Measurements from ENCODE around the gene PDCL3. TPM values are rescaled to one million over a fixed set of nuclear protein-coding genes. Genes with fewer than 3 reads are reported as not detected.
A peak's percentile ranks its signal among the peaks of the same experiment; 100 is the strongest.

Gene PDCL3
- total RNA-seq (1 to 10 TPM; 4.9 to 8.5 (median 8.0) TPM), polyA plus RNA-seq (10 to 100 TPM in 1 of 2 donors, 1 to 10 TPM in 1; 8.7 to 14.5 TPM)

GRCh38 chr2:100562613-100563406 is at the start of gene PDCL3:
TSS of gene PDCL3 (plus strand) at chr2:100562993. CDS start at chr2:100563068, 75 bp downstream.
- DNase-seq (peak; percentile 94 to 98 (median 96)), FAIRE-seq (no peak), ATAC-seq (peak; percentile 95 to 98 (median 95))
- Histone ChIP-seq H3K4me3 (peak within 1 kb of the TSS; percentile 68 to 87 (median 83)), H3K4me1 (no peaks in the 10 kb centered on the region), H3K27ac (peak within 1 kb of the TSS; percentile 77 to 95 (median 91)), H3K9me3 (no peaks in the 10 kb centered on the region), H3K36me3 (peaks cover 0 to 3% (median 0%) of the 10 kb centered on the region in 3 donors), H3K27me3 (no peaks in the 10 kb centered on the region)
- intact Hi-C loops (cut with DNase I), result loop anchor here in 1 of 3 donors (5.0 kb wide), 1 partner anchor 296 kb away; no protein-coding TSS in a partner anchor
- TF ChIP-seq CTCF (IDR thresholded peaks at IDR 0.05), result no peak
- 0% methylated on average over 40 to 62 of the region's 62 CpGs for WGBS, 2 donors

GRCh38 chr2:100513650-100514049 is 49.1 kb upstream of the PDCL3 start:
- ATAC-seq, result no peak
- FAIRE-seq, result no peak
- DNase-seq, result no peak
- intact Hi-C loops (cut with DNase I), result no loop called here
- Histone ChIP-seq H3K4me1 (no peaks in the 10 kb centered on the region), H3K4me3 (no peak overlapping the region), H3K27me3 (no peaks in the 10 kb centered on the region), H3K9me3 (no peaks in the 10 kb centered on the region), H3K27ac (no peak overlapping the region), H3K36me3 (no peaks in the 10 kb centered on the region)
- TF ChIP-seq CTCF (IDR thresholded peaks at IDR 0.05), result no peak
- 54 to 56% methylated on average over 4 of the region's 4 CpGs for WGBS, 2 donors

GRCh38 chr2:100517556-100517955 is 45.2 kb upstream of the PDCL3 start:
- DNase-seq (no peak), FAIRE-seq (no peak), ATAC-seq (no peak)
- no peaks in the 10 kb centered on the region for H3K4me1 ChIP-seq
- no peaks in the 10 kb centered on the region for H3K36me3 ChIP-seq
- TF ChIP-seq CTCF (IDR thresholded peaks at IDR 0.05), result no peak
- 74 to 83% methylated on average over 1 of the region's 1 CpG for WGBS, 2 donors
- no peaks in the 10 kb centered on the region for H3K27me3 ChIP-seq
- H3K4me3 ChIP-seq, result no peak overlapping the region
- no peak overlapping the region for H3K27ac ChIP-seq
- H3K9me3 ChIP-seq, result no peaks in the 10 kb centered on the region
- intact Hi-C loops (cut with DNase I), result no loop called here

- DNase-seq (no peak), FAIRE-seq (no peak), ATAC-seq (no peak)
- TF ChIP-seq CTCF (IDR thresholded peaks at IDR 0.05), result no peak
- intact Hi-C loops (cut with DNase I), result no loop called here
- Histone ChIP-seq H3K4me3 (no peak overlapping the region), H3K27me3 (no peaks in the 10 kb centered on the region), H3K9me3 (no peaks in the 10 kb centered on the region), H3K36me3 (no peaks in the 10 kb centered on the region), H3K27ac (no peak overlapping the region), H3K4me1 (no peaks in the 10 kb centered on the region)
- WGBS, 2 donors, result 58 to 60% methylated on average over 2 of the region's 2 CpGs
Observed at GRCh38 chr2:100518801-100519200, 44.0 kb upstream of the PDCL3 start.

- Histone ChIP-seq H3K36me3 (no peaks in the 10 kb centered on the region), H3K27me3 (no peaks in the 10 kb centered on the region), H3K27ac (no peak overlapping the region), H3K4me1 (no peaks in the 10 kb centered on the region), H3K9me3 (no peaks in the 10 kb centered on the region), H3K4me3 (no peak overlapping the region)
- no peak for DNase-seq
- TF ChIP-seq CTCF (IDR thresholded peaks at IDR 0.05), result no peak
- 64 to 67% methylated on average over 2 of the region's 2 CpGs for WGBS, 2 donors
- ATAC-seq, result no peak
- no peak for FAIRE-seq
- intact Hi-C loops (cut with DNase I), result no loop called here
Observed at GRCh38 chr2:100520224-100520623, 42.6 kb upstream of the PDCL3 start.
